CD8-positive, alpha-beta memory T cell (primary cell): Measurements from ENCODE around the gene THSD8. TPM values are rescaled to one million over a fixed set of nuclear protein-coding genes. Genes with fewer than 3 reads are reported as not detected.

Experiments used
- CTCF ChIA-PET: fragments of 350-600 bp; sonication (Branson Sonifier 250); formaldehyde crosslinking; loops from one replicate; lab custom pipeline; 2021; ENCODE audit warnings: antibody characterized with exemption; lab: Charles Lee
- POLR2A ChIA-PET: fragments of 350-600 bp; sonication (Branson Sonifier 250); formaldehyde crosslinking; loops from one replicate; lab custom pipeline; 2021; ENCODE audit warnings: antibody characterized with exemption; lab: Charles Lee
- DNase-seq, 5 donors: peaks; one replicate each; pipeline versions ENCODE4 v3.0.0 to v3.0.0-alpha.2; 2020 to 2022; ENCODE audit warnings: mixed read lengths in 1 of 5
- H3K27ac ChIP-seq: one replicate; pipeline ENCODE4 v1.7.0; 2013; ENCODE audit warnings: low read depth, mild to moderate bottlenecking, low read length, moderate library complexity
- H3K27me3 ChIP-seq: 2 replicates; pipeline ENCODE4 v1.7.0; 2013; ENCODE audit warnings: low read length, mild to moderate bottlenecking; ENCODE audit not compliant: insufficient read depth, poor library complexity, severe bottlenecking
- H3K36me3 ChIP-seq: 2 replicates; pipeline ENCODE4 v1.7.0; 2013; ENCODE audit warnings: mild to moderate bottlenecking, low read length, moderate library complexity; ENCODE audit not compliant: insufficient read depth
- H3K4me1 ChIP-seq: 2 replicates; pipeline ENCODE4 v1.7.0; 2013; ENCODE audit warnings: mild to moderate bottlenecking, low read length, moderate library complexity; ENCODE audit not compliant: insufficient read depth
- H3K4me3 ChIP-seq: 2 replicates; pipeline ENCODE4 v1.7.0; 2013; ENCODE audit warnings: mild to moderate bottlenecking, low read length
- H3K9me3 ChIP-seq: 2 replicates; pipeline ENCODE4 v1.7.0; 2013; ENCODE audit warnings: mild to moderate bottlenecking, low read length
- H3K27ac Mint-ChIP-seq, 8 donors: one replicate each; pipeline ENCODE4 v1.8.0; 2020 to 2021; ENCODE audit warnings: mixed read lengths in 8 of 8, mild to moderate bottlenecking in 6 of 8, inconsistent platforms in 3 of 8, moderate library complexity in 3 of 8
- H3K27me3 Mint-ChIP-seq, 2 donors: one replicate each; pipeline ENCODE4 v1.8.0; 2020 to 2021; ENCODE audit warnings: mixed read lengths in 2 of 2, mild to moderate bottlenecking in 1 of 2, moderate library complexity in 1 of 2
- H3K36me3 Mint-ChIP-seq, 3 donors: one replicate each; pipeline ENCODE4 v1.8.0; 2020 to 2021; ENCODE audit warnings: mixed read lengths in 3 of 3, inconsistent platforms in 1 of 3, mild to moderate bottlenecking in 1 of 3
- H3K4me1 Mint-ChIP-seq, 3 donors: one replicate each; pipeline ENCODE4 v1.8.0; 2020 to 2021; ENCODE audit warnings: mixed read lengths in 3 of 3, inconsistent platforms in 1 of 3, mild to moderate bottlenecking in 1 of 3
- H3K4me3 Mint-ChIP-seq, 7 donors: one replicate each; pipeline ENCODE4 v1.8.0; 2020 to 2021; ENCODE audit warnings: mixed read lengths in 7 of 7, mild to moderate bottlenecking in 6 of 7, moderate library complexity in 4 of 7, inconsistent platforms in 2 of 7
- H3K9me3 Mint-ChIP-seq, 5 donors: one replicate each; pipeline ENCODE4 v1.8.0; 2020 to 2022; ENCODE audit warnings: mixed read lengths in 5 of 5, mild to moderate bottlenecking in 3 of 5, moderate library complexity in 2 of 5, inconsistent platforms in 1 of 5
- polyA plus RNA-seq: library from polyadenylated mRNA; unstranded; fragments of 300-500 nt; fragmentation: Illumina TruSeq; gene quantifications from one replicate; pipeline ENCODE4 v1.2.3, GENCODE V29; 2021
- total RNA-seq, 2 experiments: library from RNA; stranded (reverse); gene quantifications; one replicate each; pipeline ENCODE4 v1.2.3, GENCODE V29; 2021

The THSD8 gene
- total and polyA plus RNA-seq, 3 experiments from 2014 or later = 24.6 to 31.0 TPM; not detected in 1

- Histone ChIP-seq H3K4me1 (peaks cover 41% of the 10 kb centered on the region), H3K9me3 (no peaks in the 10 kb centered on the region), H3K36me3 (peaks cover 4% of the 10 kb centered on the region), H3K27ac (peak overlapping the region; percentile 99), H3K4me3 (no peak overlapping the region), H3K27me3 (no peaks in the 10 kb centered on the region)
- ChIA-PET POLR2A (interaction anchor here (1.9 kb wide), 1 partner anchor 12 kb away, joined by 10 read pairs; no protein-coding TSS in a partner anchor), CTCF (interaction anchor here (1.0 to 4.9 kb wide), 2 partner anchors 12 to 22 kb away, joined by 4 to 35 read pairs; no protein-coding TSS in a partner anchor)
- Mint-ChIP-seq H3K27ac (peak overlapping the region; percentile 93 to 100 (median 99)), H3K4me3 (peak overlapping the region; percentile 75 to 100 (median 83)), H3K36me3 (peaks cover 0 to 22% (median 2%) of the 10 kb centered on the region in 3 donors), H3K27me3 (peaks cover 0 to 26% of the 10 kb centered on the region in 2 donors), H3K9me3 (peaks cover 0 to 4% (median 2%) of the 10 kb centered on the region in 5 donors), H3K4me1 (peaks cover 20 to 33% (median 21%) of the 10 kb centered on the region in 3 donors)
- no peak for DNase-seq
Observed at GRCh38 chr19:12789098-12789903, 12.6 kb upstream of the THSD8 start.

- peaks cover 0 to 30% of the 10 kb centered on the region in 2 donors for H3K27me3 Mint-ChIP-seq
- H3K36me3 Mint-ChIP-seq = peaks cover 0 to 22% (median 2%) of the 10 kb centered on the region in 3 donors
- Histone ChIP-seq H3K27me3 (no peaks in the 10 kb centered on the region), H3K4me3 (peak overlapping the region; percentile 92), H3K27ac (peak overlapping the region; percentile 99), H3K36me3 (peaks cover 4% of the 10 kb centered on the region), H3K4me1 (peaks cover 41% of the 10 kb centered on the region), H3K9me3 (no peaks in the 10 kb centered on the region)
- ChIA-PET POLR2A (interaction anchor here (1.9 to 7.5 kb wide), 3 partner anchors 7 to 13 kb away, joined by 10 to 167 read pairs (median 140); no protein-coding TSS in a partner anchor), CTCF (interaction anchor here (1.0 to 13.7 kb wide), 4 partner anchors 13 to 29 kb away, joined by 4 to 483 read pairs (median 180); partner anchors contain the start of gene HOOK2)
- peak overlapping the region; percentile 91 to 100 (median 99) for H3K27ac Mint-ChIP-seq
- peak; percentile 89 to 96 (median 93) for DNase-seq
- peaks cover 25 to 41% (median 28%) of the 10 kb centered on the region in 3 donors for H3K4me1 Mint-ChIP-seq
- peaks cover 0 to 4% (median 2%) of the 10 kb centered on the region in 5 donors for H3K9me3 Mint-ChIP-seq
- H3K4me3 Mint-ChIP-seq = peak overlapping the region; percentile 90 to 100 (median 96)
Observed at GRCh38 chr19:12789904-12790619, 11.8 kb upstream of the THSD8 start.

- Mint-ChIP-seq H3K9me3 (peaks cover 0 to 4% (median 2%) of the 10 kb centered on the region in 5 donors), H3K27ac (peak overlapping the region; percentile 91 to 100 (median 99)), H3K27me3 (peaks cover 0 to 30% of the 10 kb centered on the region in 2 donors), H3K4me1 (peaks cover 28 to 43% (median 31%) of the 10 kb centered on the region in 3 donors), H3K36me3 (peaks cover 0 to 22% (median 2%) of the 10 kb centered on the region in 3 donors), H3K4me3 (peak overlapping the region; percentile 90 to 100 (median 96))
- POLR2A ChIA-PET = interaction anchor here (0.5 to 7.5 kb wide), 15 partner anchors 8 to 1046 kb away, joined by 3 to 167 read pairs (median 5); partner anchors contain the start of genes GCDH, HOOK2, RNASEH2A and SYCE2
- Histone ChIP-seq H3K36me3 (peaks cover 4% of the 10 kb centered on the region), H3K4me3 (peak overlapping the region; percentile 92), H3K4me1 (peaks cover 38% of the 10 kb centered on the region), H3K27ac (peak overlapping the region; percentile 99), H3K27me3 (no peaks in the 10 kb centered on the region), H3K9me3 (no peaks in the 10 kb centered on the region)
- CTCF ChIA-PET = interaction anchor here (0.8 to 13.7 kb wide), 5 partner anchors 14 to 186 kb away, joined by 3 to 483 read pairs (median 3); partner anchors contain the start of gene HOOK2
- DNase-seq = no peak
Observed at GRCh38 chr19:12790628-12791344, 11.1 kb upstream of the THSD8 start.

GRCh38 chr19:12791345-12792050 is 10.4 kb upstream of the THSD8 start, which contains the start of gene JUNB:
Gene JUNB (plus strand): TSS chr19:12791486. CDS start chr19:12791772, 286 bp downstream.
- Histone ChIP-seq H3K36me3 (peaks cover 4% of the 10 kb centered on the region), H3K27me3 (no peaks in the 10 kb centered on the region), H3K4me3 (peak within 1 kb of the TSS; percentile 96), H3K4me1 (peaks cover 38% of the 10 kb centered on the region), H3K9me3 (no peaks in the 10 kb centered on the region), H3K27ac (peak within 1 kb of the TSS; percentile 99)
- H3K9me3 Mint-ChIP-seq = peaks cover 0 to 4% (median 2%) of the 10 kb centered on the region in 5 donors
- peak; percentile 94 to 99 (median 98) for DNase-seq
- H3K4me1 Mint-ChIP-seq = peaks cover 35 to 50% (median 38%) of the 10 kb centered on the region in 3 donors
- H3K27me3 Mint-ChIP-seq = peaks cover 0 to 31% of the 10 kb centered on the region in 2 donors
- ChIA-PET POLR2A (interaction anchor here (0.5 to 7.5 kb wide), 19 partner anchors 9 to 1827 kb away, joined by 3 to 167 read pairs (median 5); partner anchors contain the start of genes GCDH, HOOK2, RNASEH2A and SYCE2), CTCF (interaction anchor here (0.8 to 13.7 kb wide), 6 partner anchors 14 to 185 kb away, joined by 3 to 483 read pairs (median 3); partner anchors contain the start of gene HOOK2)
- H3K36me3 Mint-ChIP-seq = peaks cover 0 to 23% (median 2%) of the 10 kb centered on the region in 3 donors
- H3K27ac Mint-ChIP-seq = peak within 1 kb of the TSS; percentile 91 to 100 (median 99)
- H3K4me3 Mint-ChIP-seq = peak within 1 kb of the TSS; percentile 90 to 100 (median 96)

- peak; percentile 63 to 85 (median 69) for DNase-seq
- CTCF ChIA-PET = interaction anchor here (0.8 to 13.7 kb wide), 7 partner anchors 14 to 185 kb away, joined by 3 to 483 read pairs (median 3); partner anchors contain the start of genes HOOK2 and RNASEH2A
- H3K27me3 Mint-ChIP-seq = peaks cover 0 to 31% of the 10 kb centered on the region in 2 donors
- no peaks in the 10 kb centered on the region for H3K27me3 ChIP-seq
- peaks cover 44% of the 10 kb centered on the region for H3K4me1 ChIP-seq
- H3K4me3 ChIP-seq = peak overlapping the region; percentile 96
- POLR2A ChIA-PET = interaction anchor here (0.5 to 7.5 kb wide), 24 partner anchors 9 to 1827 kb away, joined by 3 to 167 read pairs (median 5); partner anchors contain the start of genes CALR, GCDH, GET3 and HOOK2
- no peaks in the 10 kb centered on the region for H3K9me3 ChIP-seq
- peak overlapping the region; percentile 99 for H3K27ac ChIP-seq
- peaks cover 0 to 25% (median 3%) of the 10 kb centered on the region in 3 donors for H3K36me3 Mint-ChIP-seq
- H3K27ac Mint-ChIP-seq = peak overlapping the region; percentile 91 to 100 (median 99)
- peaks cover 4% of the 10 kb centered on the region for H3K36me3 ChIP-seq
- H3K9me3 Mint-ChIP-seq = peaks cover 0 to 4% (median 2%) of the 10 kb centered on the region in 5 donors
- peak overlapping the region; percentile 90 to 100 (median 96) for H3K4me3 Mint-ChIP-seq
- H3K4me1 Mint-ChIP-seq = peaks cover 36 to 51% (median 41%) of the 10 kb centered on the region in 3 donors
Observed at GRCh38 chr19:12792051-12792852, 9.6 kb upstream of the THSD8 start.
